Measurements from ENCODE around the gene UBE4A. TPM values are rescaled to one million over a fixed set of nuclear protein-coding genes. Genes with fewer than 3 reads are reported as not detected.

Gene UBE4A
- total RNA-seq, 1 donor from 2014 or later = 45.0 TPM

DNA sequence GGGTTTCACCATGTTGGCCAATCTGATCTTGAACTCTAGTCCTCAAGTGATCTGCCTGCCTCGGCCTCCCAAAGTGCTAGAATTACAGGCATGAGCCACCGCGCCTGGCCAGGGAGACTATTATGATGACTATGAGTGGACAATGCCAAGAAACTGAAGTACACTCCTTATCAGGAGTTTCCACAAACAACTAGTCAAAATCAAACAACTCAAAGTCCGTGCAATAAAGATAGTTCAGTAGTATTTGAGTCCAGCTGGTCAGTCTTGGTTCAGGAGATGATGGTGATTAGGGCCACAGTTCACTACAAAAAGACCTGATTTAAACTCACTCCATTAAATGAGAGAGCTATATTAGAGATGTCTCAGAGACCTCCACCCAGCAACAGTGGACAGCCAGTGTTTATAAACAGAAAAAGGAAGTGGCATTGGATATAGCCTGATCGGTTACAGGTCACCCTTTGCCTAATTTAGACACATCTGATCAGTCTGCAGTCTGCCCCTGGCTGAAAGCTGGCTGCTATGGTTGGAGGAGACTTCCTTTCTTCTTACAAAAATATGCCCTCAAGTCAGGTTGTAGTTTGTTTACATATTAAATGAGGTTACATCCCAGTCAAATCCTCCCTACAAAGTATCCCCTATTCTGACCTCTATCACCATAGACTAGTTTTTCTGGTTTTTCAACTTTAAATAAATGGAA lies 37.9 kb upstream of the UBE4A start:
- no peak for DNase-seq (ENCODE audit: low read depth)
- no peak overlapping the region for H3K4me3 ChIP-seq (ENCODE audit: low read depth, low read length)

DNA sequence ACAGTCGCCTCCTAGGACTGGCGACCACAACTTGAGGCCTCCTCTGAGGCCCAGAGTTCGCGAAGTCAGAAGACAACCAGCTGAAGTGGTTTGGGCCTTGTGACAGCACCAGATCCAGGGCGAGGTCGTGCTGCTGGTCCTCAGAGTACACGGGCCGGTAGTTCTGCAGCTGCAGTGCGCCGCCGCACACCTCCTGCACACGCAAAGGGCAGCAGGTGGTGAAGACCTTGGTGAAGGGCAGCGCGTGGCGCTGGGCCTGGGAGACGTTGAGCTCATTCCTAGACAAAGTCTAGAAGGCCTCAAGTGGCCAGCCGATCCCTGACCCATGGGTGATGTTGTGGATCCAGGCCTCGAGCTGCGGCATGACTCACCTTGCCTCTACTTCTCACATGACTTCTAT lies 36.7 kb upstream of the UBE4A start:
- Histone ChIP-seq H3K27me3 (ENCODE audit: control insufficient read depth, insufficient read depth, low read length) (no peaks in the 10 kb centered on the region), H3K4me3 (ENCODE audit: low read depth, low read length) (no peak overlapping the region), H3K36me3 (ENCODE audit: control insufficient read depth, insufficient read depth, low read length) (no peaks in the 10 kb centered on the region)
- TF ChIP-seq CTCF (IDR thresholded peaks at IDR 0.05; ENCODE audit: insufficient read depth, low read length, poor library complexity, severe bottlenecking) = no peak
- DNase-seq (ENCODE audit: low read depth) = no peak

More for the DNA sequence above, 37.9 kb upstream of the UBE4A start:
- no peak for TF ChIP-seq CTCF (IDR thresholded peaks at IDR 0.05; ENCODE audit: insufficient read depth, low read length, poor library complexity, severe bottlenecking)
- H3K36me3 ChIP-seq (ENCODE audit: control insufficient read depth, insufficient read depth, low read length) = no peaks in the 10 kb centered on the region
- no peaks in the 10 kb centered on the region for H3K27me3 ChIP-seq (ENCODE audit: control insufficient read depth, insufficient read depth, low read length)

DNA sequence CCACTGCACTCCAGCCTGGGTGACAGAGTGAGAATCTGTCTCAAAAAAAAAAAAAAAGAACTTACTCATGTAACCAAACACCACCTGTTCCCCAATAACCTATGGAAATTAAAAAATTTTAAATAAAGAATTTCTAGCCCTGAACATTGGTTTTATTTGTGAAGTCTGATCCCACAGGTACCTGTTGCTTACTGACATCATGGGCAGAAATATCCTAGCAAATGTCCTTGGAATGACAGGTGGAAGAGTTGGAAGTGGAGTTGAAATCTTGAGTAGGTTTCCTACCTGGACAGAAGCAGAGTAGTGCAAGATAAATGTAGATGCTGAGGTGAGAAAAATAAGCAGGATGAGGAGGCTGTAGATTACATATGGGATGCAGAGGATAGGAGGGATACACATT lies 34.1 kb upstream of the UBE4A start:
- Histone ChIP-seq H3K4me3 (ENCODE audit: low read depth, low read length) (no peak overlapping the region), H3K36me3 (ENCODE audit: control insufficient read depth, insufficient read depth, low read length) (no peaks in the 10 kb centered on the region), H3K27me3 (ENCODE audit: control insufficient read depth, insufficient read depth, low read length) (no peaks in the 10 kb centered on the region)
- TF ChIP-seq CTCF (IDR thresholded peaks at IDR 0.05; ENCODE audit: insufficient read depth, low read length, poor library complexity, severe bottlenecking) = no peak
- no peak for DNase-seq (ENCODE audit: low read depth)

DNA sequence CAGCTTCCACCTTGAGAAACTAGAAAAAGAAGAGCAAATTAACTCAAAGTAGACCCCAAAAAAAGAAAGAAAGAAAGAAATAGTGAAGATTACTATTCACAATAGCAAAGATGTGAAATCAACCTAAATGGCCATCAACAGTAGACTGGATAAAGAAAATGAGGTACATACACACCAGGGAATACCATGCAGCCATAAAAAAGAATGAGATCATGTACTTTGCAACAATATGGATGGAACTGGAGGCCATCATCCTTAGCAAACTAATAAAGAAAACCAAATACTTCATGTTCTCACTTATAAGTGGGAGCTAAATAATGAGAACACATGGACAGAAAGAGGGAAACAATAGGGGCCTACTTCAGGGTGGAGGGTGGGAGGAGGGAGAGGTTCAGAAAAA lies 30.7 kb upstream of the UBE4A start:
- no peaks in the 10 kb centered on the region for H3K27me3 ChIP-seq (ENCODE audit: control insufficient read depth, insufficient read depth, low read length)
- TF ChIP-seq CTCF (IDR thresholded peaks at IDR 0.05; ENCODE audit: insufficient read depth, low read length, poor library complexity, severe bottlenecking) = no peak
- no peaks in the 10 kb centered on the region for H3K36me3 ChIP-seq (ENCODE audit: control insufficient read depth, insufficient read depth, low read length)
- no peak for DNase-seq (ENCODE audit: low read depth)
- no peak overlapping the region for H3K4me3 ChIP-seq (ENCODE audit: low read depth, low read length)

DNA sequence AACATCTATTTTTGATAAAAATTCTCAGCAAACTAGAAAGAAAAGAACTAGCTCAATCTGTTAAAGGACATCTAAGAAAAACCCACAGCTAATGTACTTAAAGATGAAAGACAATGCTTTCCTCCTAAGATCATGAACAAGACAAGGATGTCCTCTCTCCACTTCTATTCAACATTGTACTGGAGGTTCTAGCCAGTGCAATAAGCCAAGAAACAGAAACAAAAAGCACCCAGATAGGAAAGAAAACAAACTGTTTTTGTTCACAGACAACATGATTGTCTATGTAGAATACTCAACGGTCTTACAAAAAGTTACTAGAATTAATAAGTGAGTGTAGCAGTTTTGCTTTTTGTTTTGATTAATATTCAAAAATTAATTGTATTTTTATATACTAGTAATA lies 24.7 kb upstream of the UBE4A start:
- Histone ChIP-seq H3K36me3 (ENCODE audit: control insufficient read depth, insufficient read depth, low read length) (no peaks in the 10 kb centered on the region), H3K27me3 (ENCODE audit: control insufficient read depth, insufficient read depth, low read length) (peaks cover 2% of the 10 kb centered on the region), H3K4me3 (ENCODE audit: low read depth, low read length) (no peak overlapping the region)
- no peak for TF ChIP-seq CTCF (IDR thresholded peaks at IDR 0.05; ENCODE audit: insufficient read depth, low read length, poor library complexity, severe bottlenecking)
- DNase-seq (ENCODE audit: low read depth) = no peak

DNA sequence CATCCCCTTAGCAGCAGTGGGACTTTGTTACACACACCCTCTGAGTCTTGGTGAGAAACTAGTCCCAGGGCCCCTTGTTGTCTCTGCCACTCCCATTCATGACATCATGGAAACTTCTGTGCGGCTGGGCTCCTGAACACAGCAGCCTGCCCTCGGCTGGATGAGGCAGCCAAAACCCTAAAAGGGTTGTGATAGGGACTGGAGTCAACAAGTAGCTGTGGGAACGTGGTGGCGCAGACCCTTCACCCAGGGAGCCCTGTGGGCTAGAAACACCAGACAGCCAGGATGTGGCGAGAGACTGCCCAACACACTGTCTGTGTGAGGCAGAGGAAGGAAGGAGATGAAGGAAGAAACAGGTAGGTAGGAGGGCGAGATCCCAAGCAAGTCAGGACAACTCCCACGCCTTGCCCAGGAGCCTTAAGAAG lies 20.8 kb upstream of the UBE4A start:
- no peak for TF ChIP-seq CTCF (IDR thresholded peaks at IDR 0.05; ENCODE audit: insufficient read depth, low read length, poor library complexity, severe bottlenecking)
- no peak for DNase-seq (ENCODE audit: low read depth)

More for the DNA sequence above, 20.8 kb upstream of the UBE4A start:
- H3K4me3 ChIP-seq (ENCODE audit: low read depth, low read length) = no peak overlapping the region
- H3K36me3 ChIP-seq (ENCODE audit: control insufficient read depth, insufficient read depth, low read length) = no peaks in the 10 kb centered on the region
- peaks cover 5% of the 10 kb centered on the region for H3K27me3 ChIP-seq (ENCODE audit: control insufficient read depth, insufficient read depth, low read length)
